HG02884 (cell line): ENCODE measurements around the gene NELL1.

Experiments
- ATAC-seq: cut with Tn5 transposase; IDR thresholded peaks from one replicate; pipeline ENCODE4 v1.9.1; 2021; ENCODE audit warnings: mild to moderate bottlenecking, moderate library complexity; ENCODE audit not compliant: unreplicated experiment

The NELL1 gene

GRCh38 chr11:20668844-20669819 is at the start of gene NELL1:
NELL1 (plus strand) TSS chr11:20669586.
- no peak for ATAC-seq

GRCh38 chr11:20620988-20621387 is 48.4 kb upstream of the NELL1 start:
- no peak for ATAC-seq

- no peak for ATAC-seq
These were observed 47.7 kb upstream of the NELL1 start for GRCh38 chr11:20621679-20622078.

GRCh38 chr11:20623252-20623651 is 46.1 kb upstream of the NELL1 start:
- no peak for ATAC-seq

GRCh38 chr11:20626279-20626678 is 43.1 kb upstream of the NELL1 start:
- no peak for ATAC-seq

GRCh38 chr11:20627026-20627425 is 42.4 kb upstream of the NELL1 start:
- no peak for ATAC-seq

- no peak for ATAC-seq
These were observed 41.7 kb upstream of the NELL1 start for GRCh38 chr11:20627701-20628100.

GRCh38 chr11:20631519-20632168 is 37.7 kb upstream of the NELL1 start:
- no peak for ATAC-seq

GRCh38 chr11:20632169-20632532 is 37.2 kb upstream of the NELL1 start:
- no peak for ATAC-seq

GRCh38 chr11:20634044-20634443 is 35.3 kb upstream of the NELL1 start:
- no peak for ATAC-seq

- ATAC-seq: no peak
These were observed 34.6 kb upstream of the NELL1 start for GRCh38 chr11:20634781-20635180.

GRCh38 chr11:20638074-20638473 is 31.3 kb upstream of the NELL1 start:
- no peak for ATAC-seq

GRCh38 chr11:20639688-20640087 is 29.7 kb upstream of the NELL1 start:
- ATAC-seq: no peak

- no peak for ATAC-seq
These were observed 29.0 kb upstream of the NELL1 start for GRCh38 chr11:20640401-20640800.

GRCh38 chr11:20644360-20644759 is 25.0 kb upstream of the NELL1 start:
- no peak for ATAC-seq

- peak; percentile 84 for ATAC-seq
These were observed 21.3 kb upstream of the NELL1 start for GRCh38 chr11:20647976-20648565.

- no peak for ATAC-seq
These were observed 17.1 kb upstream of the NELL1 start for GRCh38 chr11:20652150-20652806.

- no peak for ATAC-seq
These were observed 15.3 kb upstream of the NELL1 start for GRCh38 chr11:20654038-20654437.

GRCh38 chr11:20656901-20657300 is 12.5 kb upstream of the NELL1 start:
- ATAC-seq: no peak

- no peak for ATAC-seq
These were observed 11.3 kb upstream of the NELL1 start for GRCh38 chr11:20658135-20658534.

- no peak for ATAC-seq
These were observed 7.9 kb upstream of the NELL1 start for GRCh38 chr11:20661445-20661844.
